Measurements from ENCODE around the gene ZNF883.

ZNF883 gene

GRCh38 chr9:113056191-113057106 lies 44.5 kb upstream of the ZNF883 start, which contains the start of gene ZFP37:
ZFP37 (minus strand) TSS chr9:113056724; CDS start chr9:113056688, 36 bp downstream.
- Histone ChIP-seq H3K9ac (ENCODE audit: low read length) (no peak within 1 kb of the TSS), H3K36me3 (ENCODE audit: low read length) (no peaks in the 10 kb centered on the region), H2AFZ (ENCODE audit: low read depth, low read length, severe bottlenecking) (no peak within 1 kb of the TSS), H3K79me2 (ENCODE audit: insufficient read depth, low read length) (no peaks in the 10 kb centered on the region), H3K4me3 (ENCODE audit: insufficient read depth, low read length, poor library complexity, severe bottlenecking) (no peak within 1 kb of the TSS), H3K9me2 (replicated peaks; ENCODE audit: insufficient read depth, low read length) (no peaks in the 10 kb centered on the region), H3K4me2 (ENCODE audit: low read depth, low read length, poor library complexity, severe bottlenecking) (no peak within 1 kb of the TSS), H3F3A (ENCODE audit: insufficient read depth) (no peaks in the 10 kb centered on the region), H4K20me1 (ENCODE audit: low read depth, low read length) (no peaks in the 10 kb centered on the region), H3K27ac (ENCODE audit: low read depth, low read length) (no peak within 1 kb of the TSS), H3K27me3 (ENCODE audit: low read length) (no peaks in the 10 kb centered on the region), H3K9me3 (ENCODE audit: insufficient read depth, low read length) (no peaks in the 10 kb centered on the region)
- TF ChIP-seq EZH2phosphoT487 (conservative IDR thresholded peaks at IDR 0.05; ENCODE audit: low read length) = no peak
- TF ChIP-seq CTCF (IDR thresholded peaks at IDR 0.05; ENCODE audit: insufficient read depth, low read length, poor library complexity, severe bottlenecking) = no peak

GRCh38 chr9:113042884-113043657 lies 31.1 kb upstream of the ZNF883 start:
- Histone ChIP-seq H2AFZ (ENCODE audit: low read depth, low read length, severe bottlenecking) (no peak overlapping the region), H3K4me3 (ENCODE audit: insufficient read depth, low read length, poor library complexity, severe bottlenecking) (no peak overlapping the region), H3K4me2 (ENCODE audit: low read depth, low read length, poor library complexity, severe bottlenecking) (no peak overlapping the region), H3K79me2 (ENCODE audit: insufficient read depth, low read length) (no peaks in the 10 kb centered on the region), H3K27me3 (ENCODE audit: low read length) (no peaks in the 10 kb centered on the region), H3K36me3 (ENCODE audit: low read length) (no peaks in the 10 kb centered on the region), H3K27ac (ENCODE audit: low read depth, low read length) (no peak overlapping the region), H3K9me3 (ENCODE audit: insufficient read depth, low read length) (peaks cover 58% of the 10 kb centered on the region), H3F3A (ENCODE audit: insufficient read depth) (no peaks in the 10 kb centered on the region), H3K9ac (ENCODE audit: low read length) (no peak overlapping the region), H3K9me2 (replicated peaks; ENCODE audit: insufficient read depth, low read length) (no peaks in the 10 kb centered on the region), H4K20me1 (ENCODE audit: low read depth, low read length) (no peaks in the 10 kb centered on the region)
- TF ChIP-seq EZH2phosphoT487 (conservative IDR thresholded peaks at IDR 0.05; ENCODE audit: low read length) (no peak), CTCF (IDR thresholded peaks at IDR 0.05; ENCODE audit: insufficient read depth, low read length, poor library complexity, severe bottlenecking) (no peak)

- no peaks in the 10 kb centered on the region for H3K27me3 ChIP-seq (ENCODE audit: low read length)
- no peaks in the 10 kb centered on the region for H3F3A ChIP-seq (ENCODE audit: insufficient read depth)
- no peak overlapping the region for H2AFZ ChIP-seq (ENCODE audit: low read depth, low read length, severe bottlenecking)
- TF ChIP-seq EZH2phosphoT487 (conservative IDR thresholded peaks at IDR 0.05; ENCODE audit: low read length) (no peak), CTCF (IDR thresholded peaks at IDR 0.05; ENCODE audit: insufficient read depth, low read length, poor library complexity, severe bottlenecking) (no peak)
- no peaks in the 10 kb centered on the region for H3K79me2 ChIP-seq (ENCODE audit: insufficient read depth, low read length)
- no peaks in the 10 kb centered on the region for H3K9me3 ChIP-seq (ENCODE audit: insufficient read depth, low read length)
- no peak overlapping the region for H3K27ac ChIP-seq (ENCODE audit: low read depth, low read length)
- no peak overlapping the region for H3K9ac ChIP-seq (ENCODE audit: low read length)
- H3K36me3 ChIP-seq (ENCODE audit: low read length) = no peaks in the 10 kb centered on the region
- H3K4me3 ChIP-seq (ENCODE audit: insufficient read depth, low read length, poor library complexity, severe bottlenecking) = no peak overlapping the region
- no peak overlapping the region for H3K4me2 ChIP-seq (ENCODE audit: low read depth, low read length, poor library complexity, severe bottlenecking)
- no peaks in the 10 kb centered on the region for H3K9me2 ChIP-seq (replicated peaks; ENCODE audit: insufficient read depth, low read length)
- no peaks in the 10 kb centered on the region for H4K20me1 ChIP-seq (ENCODE audit: low read depth, low read length)
These were observed 14.2 kb upstream of the ZNF883 start for GRCh38 chr9:113026200-113026599.
